Measurements from ENCODE around the gene NCR3LG1.

DNA sequence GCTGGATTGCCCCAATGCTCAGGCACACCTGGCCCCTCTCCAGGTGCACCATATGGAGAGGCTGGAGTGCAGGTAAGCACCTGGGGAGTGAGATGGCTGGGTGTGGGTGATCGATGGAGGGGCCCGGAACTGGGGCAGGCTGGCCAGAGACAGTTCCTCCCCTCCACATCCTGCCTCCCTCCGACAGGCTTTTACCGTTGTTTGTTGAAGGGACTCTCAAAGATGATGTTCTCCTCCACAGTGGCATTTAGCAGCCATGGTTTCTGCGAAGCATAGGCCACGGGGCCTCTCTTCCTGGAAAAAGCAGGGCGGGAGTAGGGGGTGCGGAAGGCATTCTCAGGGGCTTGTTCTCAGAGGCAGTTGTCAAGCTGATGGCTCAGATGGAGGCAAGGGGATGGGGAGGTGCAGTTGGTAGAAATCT, 62.7 kb downstream of the NCR3LG1 start:
- TF ChIP-seq, protein P1, sequence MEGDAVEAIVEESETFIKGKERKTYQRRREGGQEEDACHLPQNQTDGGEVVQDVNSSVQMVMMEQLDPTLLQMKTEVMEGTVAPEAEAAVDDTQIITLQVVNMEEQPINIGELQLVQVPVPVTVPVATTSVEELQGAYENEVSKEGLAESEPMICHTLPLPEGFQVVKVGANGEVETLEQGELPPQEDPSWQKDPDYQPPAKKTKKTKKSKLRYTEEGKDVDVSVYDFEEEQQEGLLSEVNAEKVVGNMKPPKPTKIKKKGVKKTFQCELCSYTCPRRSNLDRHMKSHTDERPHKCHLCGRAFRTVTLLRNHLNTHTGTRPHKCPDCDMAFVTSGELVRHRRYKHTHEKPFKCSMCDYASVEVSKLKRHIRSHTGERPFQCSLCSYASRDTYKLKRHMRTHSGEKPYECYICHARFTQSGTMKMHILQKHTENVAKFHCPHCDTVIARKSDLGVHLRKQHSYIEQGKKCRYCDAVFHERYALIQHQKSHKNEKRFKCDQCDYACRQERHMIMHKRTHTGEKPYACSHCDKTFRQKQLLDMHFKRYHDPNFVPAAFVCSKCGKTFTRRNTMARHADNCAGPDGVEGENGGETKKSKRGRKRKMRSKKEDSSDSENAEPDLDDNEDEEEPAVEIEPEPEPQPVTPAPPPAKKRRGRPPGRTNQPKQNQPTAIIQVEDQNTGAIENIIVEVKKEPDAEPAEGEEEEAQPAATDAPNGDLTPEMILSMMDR (IDR thresholded peaks at IDR 0.05; ENCODE audit: low read depth, low read length, missing input control), result no peak
- TF ChIP-seq RAD21 (IDR thresholded peaks at IDR 0.05) (no peak), SP1 (IDR thresholded peaks at IDR 0.05) (no peak), TAF1 (conservative IDR thresholded peaks at IDR 0.05) (no peak), EGR1 (IDR thresholded peaks at IDR 0.05; ENCODE audit: low read depth in 2 of 2) (no peak), JUND (IDR thresholded peaks at IDR 0.05) (no peak), RXRA (IDR thresholded peaks at IDR 0.05) (no peak), GABPA (IDR thresholded peaks at IDR 0.05 in 1 of 2, conservative IDR thresholded peaks at IDR 0.05 in 1 of 2) (no peak), YY1 (IDR thresholded peaks at IDR 0.05) (no peak), NR2F2 (IDR thresholded peaks at IDR 0.05) (no peak), HNF4G (IDR thresholded peaks at IDR 0.05) (no peak)
- TF ChIP-seq, protein P2, sequence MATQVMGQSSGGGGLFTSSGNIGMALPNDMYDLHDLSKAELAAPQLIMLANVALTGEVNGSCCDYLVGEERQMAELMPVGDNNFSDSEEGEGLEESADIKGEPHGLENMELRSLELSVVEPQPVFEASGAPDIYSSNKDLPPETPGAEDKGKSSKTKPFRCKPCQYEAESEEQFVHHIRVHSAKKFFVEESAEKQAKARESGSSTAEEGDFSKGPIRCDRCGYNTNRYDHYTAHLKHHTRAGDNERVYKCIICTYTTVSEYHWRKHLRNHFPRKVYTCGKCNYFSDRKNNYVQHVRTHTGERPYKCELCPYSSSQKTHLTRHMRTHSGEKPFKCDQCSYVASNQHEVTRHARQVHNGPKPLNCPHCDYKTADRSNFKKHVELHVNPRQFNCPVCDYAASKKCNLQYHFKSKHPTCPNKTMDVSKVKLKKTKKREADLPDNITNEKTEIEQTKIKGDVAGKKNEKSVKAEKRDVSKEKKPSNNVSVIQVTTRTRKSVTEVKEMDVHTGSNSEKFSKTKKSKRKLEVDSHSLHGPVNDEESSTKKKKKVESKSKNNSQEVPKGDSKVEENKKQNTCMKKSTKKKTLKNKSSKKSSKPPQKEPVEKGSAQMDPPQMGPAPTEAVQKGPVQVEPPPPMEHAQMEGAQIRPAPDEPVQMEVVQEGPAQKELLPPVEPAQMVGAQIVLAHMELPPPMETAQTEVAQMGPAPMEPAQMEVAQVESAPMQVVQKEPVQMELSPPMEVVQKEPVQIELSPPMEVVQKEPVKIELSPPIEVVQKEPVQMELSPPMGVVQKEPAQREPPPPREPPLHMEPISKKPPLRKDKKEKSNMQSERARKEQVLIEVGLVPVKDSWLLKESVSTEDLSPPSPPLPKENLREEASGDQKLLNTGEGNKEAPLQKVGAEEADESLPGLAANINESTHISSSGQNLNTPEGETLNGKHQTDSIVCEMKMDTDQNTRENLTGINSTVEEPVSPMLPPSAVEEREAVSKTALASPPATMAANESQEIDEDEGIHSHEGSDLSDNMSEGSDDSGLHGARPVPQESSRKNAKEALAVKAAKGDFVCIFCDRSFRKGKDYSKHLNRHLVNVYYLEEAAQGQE (IDR thresholded peaks at IDR 0.05), result no peak
- TF ChIP-seq, protein P3, sequence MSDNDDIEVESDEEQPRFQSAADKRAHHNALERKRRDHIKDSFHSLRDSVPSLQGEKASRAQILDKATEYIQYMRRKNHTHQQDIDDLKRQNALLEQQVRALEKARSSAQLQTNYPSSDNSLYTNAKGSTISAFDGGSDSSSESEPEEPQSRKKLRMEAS (IDR thresholded peaks at IDR 0.05), result no peak
- TF ChIP-seq, protein P4, sequence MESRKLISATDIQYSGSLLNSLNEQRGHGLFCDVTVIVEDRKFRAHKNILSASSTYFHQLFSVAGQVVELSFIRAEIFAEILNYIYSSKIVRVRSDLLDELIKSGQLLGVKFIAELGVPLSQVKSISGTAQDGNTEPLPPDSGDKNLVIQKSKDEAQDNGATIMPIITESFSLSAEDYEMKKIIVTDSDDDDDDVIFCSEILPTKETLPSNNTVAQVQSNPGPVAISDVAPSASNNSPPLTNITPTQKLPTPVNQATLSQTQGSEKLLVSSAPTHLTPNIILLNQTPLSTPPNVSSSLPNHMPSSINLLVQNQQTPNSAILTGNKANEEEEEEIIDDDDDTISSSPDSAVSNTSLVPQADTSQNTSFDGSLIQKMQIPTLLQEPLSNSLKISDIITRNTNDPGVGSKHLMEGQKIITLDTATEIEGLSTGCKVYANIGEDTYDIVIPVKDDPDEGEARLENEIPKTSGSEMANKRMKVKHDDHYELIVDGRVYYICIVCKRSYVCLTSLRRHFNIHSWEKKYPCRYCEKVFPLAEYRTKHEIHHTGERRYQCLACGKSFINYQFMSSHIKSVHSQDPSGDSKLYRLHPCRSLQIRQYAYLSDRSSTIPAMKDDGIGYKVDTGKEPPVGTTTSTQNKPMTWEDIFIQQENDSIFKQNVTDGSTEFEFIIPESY (IDR thresholded peaks at IDR 0.05), result no peak
